ENCODE results near the gene PHF2. TPM values are rescaled to one million over a fixed set of nuclear protein-coding genes. Genes with fewer than 3 reads are reported as not detected.

The PHF2 gene
- total and polyA plus RNA-seq, 9 of the 15 experiments (the other 6 are each of a cell fraction or from before 2014, with no cell fraction given): 0.37 to 14.4 (median 8.1) TPM

DNA sequence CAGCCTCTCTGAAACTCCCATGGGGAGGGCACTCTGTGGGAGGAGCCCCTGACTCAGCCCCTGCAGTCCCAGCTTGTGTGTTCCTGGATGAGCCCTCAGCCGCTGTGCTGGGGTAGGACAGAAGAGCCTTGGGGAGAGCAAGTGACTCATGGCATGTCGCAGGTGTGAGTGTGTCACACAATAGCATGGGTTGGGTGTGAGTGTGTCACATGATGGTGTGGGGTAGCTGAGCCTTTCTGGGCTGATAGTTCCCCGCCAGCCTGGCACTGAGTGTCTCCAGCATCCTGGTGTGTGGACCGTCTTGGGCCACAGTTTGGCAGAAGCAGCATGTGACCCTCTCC lies 83.4 kb downstream of the PHF2 start (continued):
- TF ChIP-seq, protein P1, sequence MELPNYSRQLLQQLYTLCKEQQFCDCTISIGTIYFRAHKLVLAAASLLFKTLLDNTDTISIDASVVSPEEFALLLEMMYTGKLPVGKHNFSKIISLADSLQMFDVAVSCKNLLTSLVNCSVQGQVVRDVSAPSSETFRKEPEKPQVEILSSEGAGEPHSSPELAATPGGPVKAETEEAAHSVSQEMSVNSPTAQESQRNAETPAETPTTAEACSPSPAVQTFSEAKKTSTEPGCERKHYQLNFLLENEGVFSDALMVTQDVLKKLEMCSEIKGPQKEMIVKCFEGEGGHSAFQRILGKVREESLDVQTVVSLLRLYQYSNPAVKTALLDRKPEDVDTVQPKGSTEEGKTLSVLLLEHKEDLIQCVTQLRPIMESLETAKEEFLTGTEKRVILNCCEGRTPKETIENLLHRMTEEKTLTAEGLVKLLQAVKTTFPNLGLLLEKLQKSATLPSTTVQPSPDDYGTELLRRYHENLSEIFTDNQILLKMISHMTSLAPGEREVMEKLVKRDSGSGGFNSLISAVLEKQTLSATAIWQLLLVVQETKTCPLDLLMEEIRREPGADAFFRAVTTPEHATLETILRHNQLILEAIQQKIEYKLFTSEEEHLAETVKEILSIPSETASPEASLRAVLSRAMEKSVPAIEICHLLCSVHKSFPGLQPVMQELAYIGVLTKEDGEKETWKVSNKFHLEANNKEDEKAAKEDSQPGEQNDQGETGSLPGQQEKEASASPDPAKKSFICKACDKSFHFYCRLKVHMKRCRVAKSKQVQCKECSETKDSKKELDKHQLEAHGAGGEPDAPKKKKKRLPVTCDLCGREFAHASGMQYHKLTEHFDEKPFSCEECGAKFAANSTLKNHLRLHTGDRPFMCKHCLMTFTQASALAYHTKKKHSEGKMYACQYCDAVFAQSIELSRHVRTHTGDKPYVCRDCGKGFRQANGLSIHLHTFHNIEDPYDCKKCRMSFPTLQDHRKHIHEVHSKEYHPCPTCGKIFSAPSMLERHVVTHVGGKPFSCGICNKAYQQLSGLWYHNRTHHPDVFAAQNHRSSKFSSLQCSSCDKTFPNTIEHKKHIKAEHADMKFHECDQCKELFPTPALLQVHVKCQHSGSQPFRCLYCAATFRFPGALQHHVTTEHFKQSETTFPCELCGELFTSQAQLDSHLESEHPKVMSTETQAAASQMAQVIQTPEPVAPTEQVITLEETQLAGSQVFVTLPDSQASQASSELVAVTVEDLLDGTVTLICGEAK (IDR thresholded peaks at IDR 0.05): no peak
- TF ChIP-seq, protein P1 (CRISPR knock-in tag; IDR thresholded peaks at IDR 0.05): no peak
- TF ChIP-seq, protein P2, sequence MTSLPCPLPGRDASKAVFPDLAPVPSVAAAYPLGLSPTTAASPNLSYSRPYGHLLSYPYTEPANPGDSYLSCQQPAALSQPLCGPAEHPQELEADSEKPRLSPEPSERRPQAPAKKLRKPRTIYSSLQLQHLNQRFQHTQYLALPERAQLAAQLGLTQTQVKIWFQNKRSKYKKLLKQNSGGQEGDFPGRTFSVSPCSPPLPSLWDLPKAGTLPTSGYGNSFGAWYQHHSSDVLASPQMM (CRISPR knock-in tag; IDR thresholded peaks at IDR 0.05): no peak
- TF ChIP-seq HMG20A (CRISPR knock-in tag; conservative IDR thresholded peaks at IDR 0.05): no peak
- TF ChIP-seq ZNF239 (CRISPR knock-in tag; IDR thresholded peaks at IDR 0.05): no peak
